ENCODE results near the gene PLD1. TPM values are rescaled to one million over a fixed set of nuclear protein-coding genes. Genes with fewer than 3 reads are reported as not detected.
"Not testable (repeated sequence)": the region's sequence is repeated elsewhere in the genome, so short reads cannot be mapped to it uniquely, and the experiment has no call there.

Gene PLD1
- total RNA-seq, 1 donor from 2014 or later: 734 TPM

- DNase-seq (ENCODE audit: low spot score): no peak
These were observed 146.5 kb downstream of the PLD1 start for GRCh38 chr3:171663805-171664204.

DNA sequence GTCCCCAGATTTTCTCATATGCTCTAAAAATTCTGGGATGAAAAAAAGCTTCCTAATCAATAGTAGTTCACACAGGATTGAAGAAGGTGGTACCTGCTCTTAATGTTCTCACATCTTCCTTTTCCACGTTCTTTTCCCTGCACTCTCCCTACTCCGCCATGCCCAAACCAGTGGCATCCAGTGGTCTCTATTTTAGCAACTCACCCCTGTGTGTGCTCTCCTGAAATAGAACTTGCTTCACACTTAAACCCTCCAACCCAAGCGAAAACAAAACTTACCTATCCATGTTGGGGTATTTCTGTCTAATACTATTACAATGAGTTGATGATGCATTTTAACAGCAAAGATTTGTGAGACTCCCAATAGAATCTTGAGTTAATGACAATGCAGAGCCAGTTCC is 148.8 kb downstream of the PLD1 start:
- DNase-seq (ENCODE audit: low spot score): no peak

DNA sequence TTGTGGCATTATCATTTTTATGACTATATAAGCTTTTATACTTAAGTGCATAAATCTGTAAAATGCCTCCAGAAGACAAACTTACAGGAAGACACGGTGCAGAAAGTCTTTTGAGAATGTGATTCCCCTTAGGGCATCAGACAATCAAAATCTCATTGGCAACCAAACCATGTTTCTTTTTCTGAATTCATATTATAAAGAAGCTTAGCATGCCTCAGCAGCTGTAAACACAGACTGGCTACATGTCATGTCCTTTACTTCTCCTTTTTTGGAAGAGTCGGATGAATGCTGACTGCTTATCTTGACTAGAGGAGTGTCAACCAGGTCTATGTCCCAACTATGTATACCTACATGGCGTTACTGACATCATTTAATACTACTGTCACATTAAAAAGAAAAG is 150.1 kb downstream of the PLD1 start:
- no peak for DNase-seq (ENCODE audit: low spot score)

GRCh38 chr3:171658841-171659240 is 151.4 kb downstream of the PLD1 start:
- no peak for DNase-seq (ENCODE audit: low spot score)

GRCh38 chr3:171654809-171655208 is 155.5 kb downstream of the PLD1 start:
- DNase-seq (ENCODE audit: low spot score): peak; percentile 51

- DNase-seq (ENCODE audit: low spot score): no peak
These were observed 156.0 kb downstream of the PLD1 start for GRCh38 chr3:171654326-171654725.

- DNase-seq (ENCODE audit: low spot score): no peak
These were observed 156.6 kb downstream of the PLD1 start for GRCh38 chr3:171653701-171654100.

DNA sequence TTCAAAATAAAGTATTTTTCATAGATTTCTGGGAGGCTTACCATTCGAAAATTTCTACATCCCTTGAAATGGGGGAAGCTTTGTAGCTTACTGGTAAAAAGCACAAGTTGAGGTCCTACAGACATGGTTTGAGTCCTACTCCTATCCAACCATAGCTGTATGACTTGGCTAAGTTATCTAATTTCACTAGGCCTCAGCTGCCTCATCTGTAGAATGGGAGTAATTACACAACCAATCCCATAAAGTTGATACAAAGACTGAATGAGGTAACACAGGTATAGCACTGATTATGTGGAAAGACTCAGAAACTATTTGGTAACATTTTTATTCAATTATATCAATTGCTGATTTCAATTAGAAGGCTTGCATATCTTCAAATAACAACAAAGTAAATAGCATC is 157.4 kb downstream of the PLD1 start:
- DNase-seq (ENCODE audit: low spot score): no peak

GRCh38 chr3:171649911-171650592 is 160.2 kb downstream of the PLD1 start:
- DNase-seq (ENCODE audit: low spot score): no peak

GRCh38 chr3:171649267-171649666 is 161.0 kb downstream of the PLD1 start:
- no peak for DNase-seq (ENCODE audit: low spot score)

DNA sequence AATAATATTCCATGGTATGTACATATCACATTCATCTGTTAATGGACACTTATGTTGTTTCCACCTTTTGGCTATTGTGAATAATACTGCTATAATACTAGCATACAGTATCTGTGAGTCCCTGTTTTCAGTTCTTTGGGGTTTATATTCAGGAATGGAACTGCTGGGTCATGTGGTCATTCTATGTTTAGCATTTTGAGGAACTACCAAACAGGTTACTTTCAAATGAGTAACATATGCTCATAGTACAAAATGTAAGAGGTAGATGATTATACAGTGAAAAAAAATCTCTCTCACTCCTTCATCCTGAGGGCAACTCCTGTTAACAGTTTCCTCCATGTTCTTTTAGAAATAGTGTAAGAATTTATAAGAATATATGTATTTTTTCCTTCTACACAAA is 162.2 kb downstream of the PLD1 start:
- no peak for DNase-seq (ENCODE audit: low spot score)

GRCh38 chr3:171646357-171647133 is 163.7 kb downstream of the PLD1 start:
- DNase-seq (ENCODE audit: low spot score): no peak

GRCh38 chr3:171644681-171645080 is 165.6 kb downstream of the PLD1 start:
- DNase-seq (ENCODE audit: low spot score): no peak

GRCh38 chr3:171643681-171644080 is 166.6 kb downstream of the PLD1 start:
- DNase-seq (ENCODE audit: low spot score): no peak

GRCh38 chr3:171643033-171643432 is 167.2 kb downstream of the PLD1 start:
- DNase-seq (ENCODE audit: low spot score): no peak

- DNase-seq (ENCODE audit: low spot score): no peak
These were observed 169.5 kb downstream of the PLD1 start for GRCh38 chr3:171640520-171641412.

- DNase-seq (ENCODE audit: low spot score): no peak
These were observed 173.6 kb downstream of the PLD1 start for GRCh38 chr3:171636666-171637065.

DNA sequence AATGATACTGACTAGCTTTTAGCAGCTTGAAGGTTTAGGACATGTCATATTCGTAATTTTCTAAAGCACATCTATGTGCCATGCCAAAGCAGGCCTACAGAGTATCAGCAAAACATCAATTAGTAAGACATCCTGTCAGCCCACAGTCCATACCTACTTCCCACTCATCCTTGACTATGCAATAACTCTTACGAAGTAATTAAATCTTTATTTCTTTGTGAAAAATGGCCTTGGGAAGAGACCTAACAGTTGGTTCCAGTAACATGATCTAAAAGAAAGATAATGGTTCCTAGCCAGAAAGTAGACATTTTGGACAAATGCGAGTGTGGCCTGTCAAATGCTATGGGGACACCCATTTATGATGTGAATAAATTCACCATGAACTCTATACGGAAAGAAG is 177.5 kb downstream of the PLD1 start:
- no peak for DNase-seq (ENCODE audit: low spot score)

DNA sequence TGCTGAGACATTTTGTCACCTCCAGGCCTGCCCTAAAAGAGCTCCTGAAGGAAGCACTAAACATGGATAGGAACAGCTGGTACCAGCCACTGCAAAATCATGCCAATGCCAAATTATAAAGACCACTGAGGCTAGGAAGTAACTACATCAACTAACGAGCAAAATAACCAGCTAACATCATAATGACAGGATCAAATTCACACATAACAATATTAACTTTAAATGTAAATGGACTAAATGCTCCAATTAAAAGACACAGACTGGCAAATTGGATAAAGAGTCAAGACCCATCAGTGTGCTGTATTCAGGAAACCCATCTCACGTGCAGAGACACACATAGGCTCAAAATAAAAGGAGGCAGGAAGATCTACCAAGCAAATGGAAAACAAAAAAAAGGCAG is 183.5 kb downstream of the PLD1 start:
- not testable (repeated sequence) for DNase-seq (ENCODE audit: low spot score)

- DNase-seq (ENCODE audit: low spot score): no peak
These were observed 188.2 kb downstream of the PLD1 start for GRCh38 chr3:171622126-171622525.

- DNase-seq (ENCODE audit: low spot score): no peak
These were observed 189.4 kb downstream of the PLD1 start for GRCh38 chr3:171620825-171621434.

DNA sequence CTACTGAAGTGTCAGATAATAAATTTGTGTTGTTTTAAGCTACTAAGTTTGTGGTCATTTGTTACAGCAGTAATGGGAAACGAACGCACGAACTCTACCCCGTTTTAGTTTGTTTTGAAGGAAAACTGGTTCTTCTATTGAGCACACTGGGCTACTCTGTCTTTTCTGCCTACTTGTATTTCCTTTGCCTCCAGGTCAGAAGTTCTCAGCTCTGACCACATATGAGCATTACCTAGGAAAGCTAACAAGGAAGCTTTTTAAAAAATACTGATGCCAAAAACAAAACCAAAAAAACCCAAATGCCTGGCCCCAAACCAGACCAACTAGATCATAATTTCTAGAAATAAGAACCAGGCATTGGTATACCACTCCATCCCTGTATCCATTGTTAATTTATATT is 193.5 kb downstream of the PLD1 start:
- no peak for DNase-seq (ENCODE audit: low spot score)
